Spleen (tissue), 7 donors: Measurements from ENCODE around the gene UCN3.

Experiments
- CTCF ChIP-seq, 11 experiments: fragments of 200-600 bp in 7 of 11; fragments of 450-650 bp in 4 of 11; sonication (generic) in 4 of 11; IDR thresholded peaks in 8 of 11; conservative IDR thresholded peaks in 3 of 11; 1 replicate in 7 of 11; 2 replicates in 4 of 11; pipeline versions ENCODE4 v1.4.0 to v1.8.0; 2016 to 2021; ENCODE audit warnings: antibody characterized with exemption in 11 of 11, inconsistent platforms in 4 of 11, mild to moderate bottlenecking in 1 of 11
- POLR2A ChIP-seq, 3 donors: fragments of 450-650 bp; IDR thresholded peaks; one replicate each; pipeline ENCODE4 v1.5.1; 2017; ENCODE audit warnings: antibody characterized with exemption in 3 of 3, mild to moderate bottlenecking in 1 of 3
- POLR2AphosphoS5 ChIP-seq, 3 donors: sonication (generic); formaldehyde crosslinking; IDR thresholded peaks; one replicate each; pipeline ENCODE4 v1.5.1; 2017; ENCODE audit warnings: antibody characterized with exemption in 3 of 3
- donor health status: DM: no; HTN: no; CAD: no; lungs with moderate emphysema.
- donor health status: DM: no; HTN: no; CAD: no.
- donor health status: DM: no; HTN: no; CAD: no.

- TF ChIP-seq POLR2AphosphoS5 (IDR thresholded peaks at IDR 0.05): no peak
- TF ChIP-seq CTCF (IDR thresholded peaks at IDR 0.05 in 8 of 11, conservative IDR thresholded peaks at IDR 0.05 in 3 of 11): no peak
- TF ChIP-seq POLR2A (IDR thresholded peaks at IDR 0.05): no peak
Measured at GRCh38 chr10:5423771-5424170, 59.0 kb downstream of the UCN3 start.
